Measurements from ENCODE around the gene AUTS2.

GRCh38 chr7:70156057-70156456 is 557.8 kb downstream of the AUTS2 start:
- TF ChIP-seq CTCF (IDR thresholded peaks at IDR 0.05; ENCODE audit: control extremely low read depth in 1 of 3, insufficient read depth in 1 of 3, low read depth in 1 of 3, low read length in 3 of 3) (no peak), JUN (IDR thresholded peaks at IDR 0.05; ENCODE audit: low read depth, low read length) (no peak), ASH2L (IDR thresholded peaks at IDR 0.05; ENCODE audit: low read length) (no peak), CTBP2 (IDR thresholded peaks at IDR 0.05; ENCODE audit: borderline replicate concordance, insufficient read depth, insufficient read length, low read length) (no peak), KDM5A (IDR thresholded peaks at IDR 0.05; ENCODE audit: low read length) (no peak), HDAC6 (IDR thresholded peaks at IDR 0.05; ENCODE audit: low read depth, low read length) (no peak), SUZ12 (IDR thresholded peaks at IDR 0.05; ENCODE audit: low read length) (no peak)
